Raji (cell line): ENCODE measurements around the gene COMMD9.

Experiments used
- POLR2A ChIP-seq: IDR thresholded peaks from 2 replicates; pipeline ENCODE4 v1.6.1; 2011; ENCODE audit warnings: low read depth, low read length, control low read depth; ENCODE audit not compliant: insufficient read depth

Gene COMMD9

GRCh38 chr11:36306888-36307287, 17.7 kb upstream of the COMMD9 start:
- TF ChIP-seq POLR2A, result no peak

DNA sequence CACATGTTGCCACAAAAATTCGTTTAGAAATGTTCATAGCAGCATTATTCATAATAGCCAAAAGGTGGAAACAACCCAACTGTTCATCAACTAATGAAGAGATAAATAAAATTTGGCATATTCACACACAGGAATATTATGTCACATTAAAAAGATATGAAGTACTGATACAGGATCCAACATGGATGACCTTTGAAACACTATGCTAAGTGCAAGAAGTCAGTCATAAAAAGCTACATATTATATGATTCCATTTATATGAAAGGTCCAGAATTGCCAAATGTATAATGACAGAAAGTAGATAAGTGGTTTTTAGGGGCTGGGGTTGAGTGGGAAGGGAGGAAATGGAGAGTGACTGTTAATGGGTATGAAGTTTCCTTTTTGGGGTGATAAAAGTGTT, 15.8 kb upstream of the COMMD9 start:
- TF ChIP-seq POLR2A, result no peak

DNA sequence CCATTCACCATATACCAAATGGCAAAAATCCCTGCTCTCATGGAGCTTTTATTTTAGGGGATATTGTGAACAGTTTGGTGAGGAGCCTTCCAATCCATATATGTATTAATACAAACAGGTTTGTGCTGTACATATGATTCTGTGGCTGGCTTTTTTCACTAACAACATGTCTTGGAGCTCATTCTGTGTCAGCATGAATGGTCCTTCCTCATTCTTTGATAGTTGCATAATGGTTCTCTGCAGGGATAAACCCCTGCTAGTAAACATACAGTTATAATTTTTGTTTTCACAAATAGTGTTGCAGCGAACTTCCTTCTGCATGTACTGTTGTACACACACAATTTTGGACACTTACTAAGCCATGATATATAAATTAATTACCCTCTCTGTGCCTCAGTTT, 15.1 kb upstream of the COMMD9 start:
- no peak for TF ChIP-seq POLR2A

- no peak for TF ChIP-seq POLR2A
Measured at GRCh38 chr11:36300650-36301049, 11.4 kb upstream of the COMMD9 start.

GRCh38 chr11:36296884-36297543, 7.8 kb upstream of the COMMD9 start:
- no peak for TF ChIP-seq POLR2A

DNA sequence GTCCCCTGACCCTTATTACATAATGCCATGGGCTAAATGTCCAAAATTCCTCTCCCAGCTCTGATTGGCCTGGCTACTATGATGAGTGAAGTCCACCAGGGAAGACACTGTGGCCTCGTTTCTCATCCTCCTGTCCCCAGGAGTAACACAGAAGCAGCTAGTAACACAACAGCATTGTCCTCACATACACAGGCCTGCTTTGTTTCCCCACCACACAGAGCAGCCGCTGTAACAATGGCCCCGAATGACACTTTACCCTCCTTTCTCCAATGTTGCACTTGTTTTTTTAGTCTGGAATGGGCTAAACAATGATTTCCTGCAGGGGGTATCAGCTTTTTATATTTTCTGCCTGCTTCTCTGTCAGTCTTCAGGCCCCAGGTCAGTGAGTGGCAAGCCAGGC, 6.7 kb upstream of the COMMD9 start, which contains the start of gene PRR5L:
TSS of gene PRR5L (plus strand) at position 363 of the 400 bp plus-strand sequence. CDS start 104,834 bp downstream, outside the sequence.
- no peak for TF ChIP-seq POLR2A

DNA sequence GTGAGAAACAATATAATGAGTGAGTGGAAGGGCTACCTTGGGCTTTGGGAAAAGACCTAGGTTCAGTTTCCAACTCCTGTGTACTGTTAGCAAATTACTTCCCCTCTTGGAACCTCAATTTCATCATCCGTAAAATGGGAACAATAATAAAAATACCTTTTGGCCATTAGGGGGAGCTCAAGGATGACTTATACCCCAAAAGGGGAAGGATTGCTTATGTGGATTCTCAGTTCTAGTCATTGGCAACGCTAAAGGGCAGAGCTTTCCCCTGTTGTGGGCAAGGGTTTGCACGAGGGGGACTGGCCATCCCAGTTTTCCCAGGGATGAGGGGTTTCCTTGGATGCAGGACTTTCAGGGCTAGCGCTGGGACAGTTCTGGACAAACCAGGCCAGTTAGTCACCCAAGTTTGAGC, 3.1 kb upstream of the COMMD9 start:
- TF ChIP-seq POLR2A, result no peak

DNA sequence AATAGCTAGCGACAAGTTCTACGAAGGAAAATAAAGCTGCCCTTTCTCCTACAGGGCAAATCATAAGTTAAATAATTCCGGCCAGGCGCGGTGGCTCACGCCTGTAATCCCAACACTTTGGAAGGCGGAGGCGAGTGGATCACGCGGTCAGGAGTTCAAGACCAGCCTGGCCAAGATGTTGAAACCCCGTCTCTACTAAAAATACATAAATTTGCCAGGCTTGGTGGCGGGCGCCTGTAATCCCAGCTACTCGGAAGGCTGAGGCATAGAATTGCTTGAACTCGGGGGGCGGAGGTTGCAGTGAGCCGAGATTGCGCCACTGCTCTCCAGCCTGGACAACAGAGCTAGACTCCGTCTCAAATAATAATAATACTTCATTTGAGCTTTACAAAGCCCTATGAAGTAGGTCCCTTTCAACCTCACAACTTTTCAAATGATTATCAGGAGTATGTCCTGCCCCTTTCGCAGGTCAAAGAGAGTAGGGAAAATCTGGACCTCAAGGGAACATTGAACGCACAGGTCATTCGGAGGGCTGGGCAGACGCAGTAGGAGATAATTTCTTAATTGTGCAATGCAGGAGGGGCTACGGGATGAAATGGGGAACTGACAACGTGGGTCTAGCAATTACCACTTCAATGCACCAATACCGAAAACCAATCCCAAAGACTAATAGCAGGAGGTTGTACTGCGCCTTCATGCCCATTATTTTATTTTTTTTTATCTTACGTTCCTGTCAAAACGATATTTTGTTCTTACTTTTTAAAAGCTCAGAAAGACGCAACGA, 590 bp downstream of the COMMD9 start:
- TF ChIP-seq POLR2A, result no peak

- no peak for TF ChIP-seq POLR2A
Measured at GRCh38 chr11:36282926-36283325, 6.3 kb downstream of the COMMD9 start.

- TF ChIP-seq POLR2A, result no peak
Measured at GRCh38 chr11:36281850-36282249, 7.4 kb downstream of the COMMD9 start.

- TF ChIP-seq POLR2A, result no peak
Measured at GRCh38 chr11:36280531-36280930, 8.7 kb downstream of the COMMD9 start.

GRCh38 chr11:36278531-36279282, 10.5 kb downstream of the COMMD9 start:
- TF ChIP-seq POLR2A, result no peak

DNA sequence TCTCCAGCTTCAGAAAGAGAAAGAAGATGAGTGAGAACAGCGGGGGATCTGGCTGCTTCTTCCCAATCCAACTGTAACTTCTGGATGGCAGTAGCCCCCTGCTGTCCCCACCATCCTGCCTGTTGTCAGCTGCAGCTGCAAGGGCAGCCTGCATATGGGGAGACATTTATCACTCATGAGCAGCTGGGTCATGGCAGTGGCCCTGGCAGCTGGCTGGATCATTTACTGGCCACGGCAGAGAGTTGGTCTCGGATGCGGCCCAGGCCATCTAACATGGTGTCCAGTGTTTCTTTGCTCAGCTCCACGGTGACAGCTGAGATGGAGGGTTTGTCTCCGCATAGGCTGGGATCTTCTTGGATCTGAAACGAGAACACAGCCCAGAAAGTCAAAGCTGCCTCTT, 14.8 kb downstream of the COMMD9 start:
- TF ChIP-seq POLR2A, result no peak

- TF ChIP-seq POLR2A, result no peak
Measured at GRCh38 chr11:36273110-36273509, 16.1 kb downstream of the COMMD9 start.

DNA sequence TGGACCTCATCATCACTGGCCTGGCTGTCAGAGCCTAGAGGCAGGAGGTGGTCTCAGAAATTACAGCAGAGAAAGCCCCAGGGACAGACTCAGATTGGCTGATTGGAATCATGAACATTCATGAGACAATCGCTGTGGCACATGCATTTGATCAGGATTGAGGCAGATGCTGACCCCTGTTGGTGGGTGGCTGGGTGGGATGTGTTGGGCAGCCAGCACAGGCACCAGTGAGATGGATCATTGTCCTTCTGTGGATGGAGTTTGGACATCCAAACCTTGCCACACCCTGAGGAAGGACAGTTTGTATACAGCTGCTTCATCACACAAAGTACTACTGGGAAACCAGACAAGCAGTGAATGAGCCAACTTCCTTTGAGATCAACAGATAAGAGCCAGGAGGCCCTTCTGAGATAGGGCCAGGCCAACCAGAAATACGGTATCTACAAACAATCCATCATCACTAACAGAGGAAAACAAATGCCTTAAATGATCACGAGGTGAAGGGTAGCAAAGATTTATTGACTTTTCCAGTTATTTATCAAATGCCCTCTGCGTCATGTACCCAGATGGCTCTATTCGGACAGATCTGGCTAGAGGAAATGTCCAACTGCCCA, 17.3 kb downstream of the COMMD9 start:
- no peak for TF ChIP-seq POLR2A
